Femur (tissue), 1 donor: Measurements from ENCODE around the gene CAPZA3.
"Not testable (repeated sequence)": the region's sequence is repeated elsewhere in the genome, so short reads cannot be mapped to it uniquely, and the experiment has no call there.

Experiments used
- DNase-seq: peaks from one replicate; pipeline ENCODE4 v3.0.0-alpha.2; 2017

The CAPZA3 gene

DNA sequence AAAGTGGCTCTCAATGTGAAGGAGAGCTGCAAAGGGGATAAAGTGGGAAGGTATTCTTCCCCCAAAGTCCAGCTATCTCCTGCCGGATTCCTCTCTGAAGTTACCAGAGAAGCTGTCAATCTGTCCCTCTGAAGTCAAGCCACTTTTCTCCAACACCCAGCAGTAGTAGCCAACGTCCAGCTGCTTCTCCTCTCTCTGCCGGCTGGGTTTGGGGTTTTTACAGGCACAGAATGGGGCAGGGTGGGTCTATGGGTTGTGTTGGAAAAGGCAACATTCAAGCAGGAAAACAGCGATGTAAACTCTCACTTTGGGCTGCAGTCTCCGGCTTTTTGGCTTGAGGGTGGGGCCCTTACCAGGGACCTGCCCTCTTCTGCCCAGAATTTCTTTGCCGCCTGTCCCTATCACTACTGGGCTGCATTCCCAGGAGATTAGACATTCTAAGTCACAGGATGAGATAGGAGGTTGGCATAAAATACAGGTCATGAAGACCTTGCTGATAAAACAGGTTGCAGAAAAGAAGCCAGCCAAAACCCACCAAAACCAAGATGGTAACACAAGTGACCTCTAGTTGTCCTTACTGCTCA is 16.3 kb downstream of the CAPZA3 start:
- DNase-seq: no peak

DNA sequence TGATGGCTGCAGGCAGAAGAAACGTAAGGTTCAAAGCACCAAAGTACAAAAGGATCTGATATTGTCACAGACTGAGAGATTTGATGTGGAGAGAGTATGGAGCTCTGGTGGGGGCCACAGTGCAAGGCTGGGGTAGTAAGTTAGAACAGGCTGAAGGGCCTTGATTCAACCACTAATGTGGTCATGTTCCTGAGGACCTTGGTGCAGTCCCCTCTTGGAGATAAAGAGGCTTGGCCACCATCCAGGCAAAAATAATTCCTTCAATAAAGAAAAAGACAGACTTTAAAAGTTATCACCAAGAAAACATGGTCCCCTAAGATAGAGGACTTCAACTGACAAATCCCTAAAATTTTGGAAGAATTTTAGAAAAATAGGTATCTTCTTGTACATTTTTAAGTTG is 17.4 kb downstream of the CAPZA3 start:
- no peak for DNase-seq

DNA sequence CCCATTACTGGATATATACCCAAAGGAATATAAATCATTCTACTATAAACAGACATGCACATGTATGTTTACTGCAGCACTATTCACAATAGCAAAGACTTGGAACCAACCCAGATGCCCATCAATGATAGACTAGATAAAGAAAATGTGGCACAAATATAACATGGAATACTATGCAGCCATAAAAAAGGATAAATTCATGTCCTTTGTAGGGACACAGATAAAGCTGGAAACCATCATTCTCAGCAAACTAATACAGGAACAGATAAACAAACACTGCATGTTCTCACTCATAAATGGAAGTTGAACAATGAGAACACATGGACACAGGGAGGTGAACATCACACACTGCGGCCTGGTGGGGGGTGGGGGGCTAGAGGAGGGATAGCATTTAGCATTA is 28.6 kb downstream of the CAPZA3 start:
- DNase-seq: not testable (repeated sequence)

DNA sequence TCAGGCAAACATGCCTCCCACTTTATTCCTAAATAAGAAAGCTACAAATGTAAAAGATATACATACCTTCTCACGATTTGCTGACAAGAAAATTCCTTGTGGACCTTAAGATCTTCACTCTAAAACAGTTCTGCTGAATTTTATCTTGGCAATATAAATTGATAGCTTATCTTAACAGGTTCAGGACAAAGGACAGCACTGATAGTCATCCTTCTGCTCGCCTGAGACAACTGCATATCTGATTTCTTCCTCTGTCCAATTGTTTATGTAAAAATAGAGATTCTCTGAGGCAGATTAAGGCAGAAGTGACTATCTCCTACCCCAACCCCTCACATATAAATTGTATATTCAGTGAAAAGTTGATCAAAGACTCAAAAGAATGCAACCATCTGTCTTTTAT is 44.9 kb downstream of the CAPZA3 start:
- DNase-seq: no peak

DNA sequence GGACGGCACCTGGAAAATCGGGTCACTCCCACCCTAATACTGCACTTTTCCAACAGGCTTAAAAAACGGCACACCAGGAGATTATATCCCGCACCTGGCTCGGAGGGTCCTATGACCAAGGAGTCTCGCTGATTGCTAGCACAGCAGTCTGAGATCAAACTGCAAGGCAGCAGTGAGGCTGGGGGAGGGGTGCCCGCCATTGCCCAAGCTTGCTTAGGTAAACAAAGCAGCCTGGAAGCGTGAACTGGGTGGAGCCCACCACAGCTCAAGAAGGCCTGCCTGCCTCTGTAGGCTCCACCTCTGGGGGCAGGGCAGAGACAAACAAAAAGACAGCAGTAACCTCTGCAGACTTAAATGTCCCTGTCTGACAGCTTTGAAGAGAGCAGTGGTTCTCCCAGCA is 47.5 kb downstream of the CAPZA3 start:
- not testable (repeated sequence) for DNase-seq
